Measurements from ENCODE around the gene SFSWAP.
"Not testable (repeated sequence)": the region's sequence is repeated elsewhere in the genome, so short reads cannot be mapped to it uniquely, and the experiment has no call there.

Gene SFSWAP

GRCh38 chr12:131679816-131680215, 31.1 kb upstream of the SFSWAP start:
- not testable (repeated sequence) for DNase-seq (ENCODE audit: low read depth)

DNA sequence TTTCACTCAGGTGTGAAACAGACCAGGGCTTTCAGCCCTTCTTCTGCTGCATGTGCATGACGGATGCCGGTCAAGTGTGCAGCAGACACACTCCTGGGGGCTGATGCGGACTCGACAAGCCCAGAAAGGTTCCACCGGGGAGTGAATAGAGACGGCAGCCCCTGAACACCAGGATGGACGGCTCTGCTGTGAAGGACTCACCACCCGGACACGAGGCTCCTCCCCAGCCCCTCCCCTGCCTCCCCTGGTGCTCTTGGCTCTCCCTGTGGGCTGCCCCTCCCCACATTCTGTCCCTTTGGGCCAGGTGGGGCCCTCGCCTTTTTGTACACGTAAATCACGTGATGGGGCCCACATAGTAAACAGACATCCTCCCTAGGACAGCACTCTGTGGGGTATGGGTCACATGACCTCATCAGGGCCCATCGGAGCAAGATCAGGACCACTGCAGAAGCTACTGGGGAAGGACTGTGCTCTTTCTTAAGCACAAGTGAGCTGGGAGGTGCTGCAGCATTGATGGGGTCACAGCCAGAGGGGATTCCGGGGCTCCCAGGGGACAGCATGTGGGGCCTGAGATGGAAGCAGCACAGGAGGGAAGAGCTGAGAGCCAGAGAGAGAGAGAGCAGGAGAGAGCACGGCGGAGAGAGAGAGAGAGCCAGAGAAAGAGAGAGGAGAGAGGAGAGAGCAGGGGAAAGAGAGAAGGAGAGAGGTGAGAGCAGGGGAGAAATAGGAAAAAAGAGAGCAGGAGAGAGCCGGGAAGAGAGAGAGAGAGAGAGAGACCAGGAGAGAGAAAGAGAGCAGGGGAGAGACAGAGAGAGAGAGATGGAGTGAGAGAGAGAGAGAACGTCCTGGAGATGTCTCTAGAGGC, 30.3 kb upstream of the SFSWAP start:
- not testable (repeated sequence) for DNase-seq (ENCODE audit: low read depth)

DNA sequence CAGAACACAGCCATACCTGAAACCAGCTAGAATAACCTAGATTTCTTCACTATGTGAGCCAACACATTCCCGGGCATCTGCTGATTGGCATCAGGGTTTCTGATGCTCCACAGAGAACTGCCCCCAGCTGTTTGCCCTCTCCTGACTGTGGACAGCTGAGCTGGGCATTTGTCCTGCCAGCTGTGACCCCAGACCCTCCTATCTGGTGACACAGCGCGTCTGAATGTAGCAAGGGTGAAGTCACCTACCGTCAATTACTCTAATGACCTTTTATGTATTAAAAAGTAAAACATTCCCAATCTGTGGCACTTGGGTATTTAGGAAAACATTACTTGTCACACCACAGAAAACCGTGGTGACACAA, 29.7 kb upstream of the SFSWAP start:
- no peak for DNase-seq (ENCODE audit: low read depth)

DNA sequence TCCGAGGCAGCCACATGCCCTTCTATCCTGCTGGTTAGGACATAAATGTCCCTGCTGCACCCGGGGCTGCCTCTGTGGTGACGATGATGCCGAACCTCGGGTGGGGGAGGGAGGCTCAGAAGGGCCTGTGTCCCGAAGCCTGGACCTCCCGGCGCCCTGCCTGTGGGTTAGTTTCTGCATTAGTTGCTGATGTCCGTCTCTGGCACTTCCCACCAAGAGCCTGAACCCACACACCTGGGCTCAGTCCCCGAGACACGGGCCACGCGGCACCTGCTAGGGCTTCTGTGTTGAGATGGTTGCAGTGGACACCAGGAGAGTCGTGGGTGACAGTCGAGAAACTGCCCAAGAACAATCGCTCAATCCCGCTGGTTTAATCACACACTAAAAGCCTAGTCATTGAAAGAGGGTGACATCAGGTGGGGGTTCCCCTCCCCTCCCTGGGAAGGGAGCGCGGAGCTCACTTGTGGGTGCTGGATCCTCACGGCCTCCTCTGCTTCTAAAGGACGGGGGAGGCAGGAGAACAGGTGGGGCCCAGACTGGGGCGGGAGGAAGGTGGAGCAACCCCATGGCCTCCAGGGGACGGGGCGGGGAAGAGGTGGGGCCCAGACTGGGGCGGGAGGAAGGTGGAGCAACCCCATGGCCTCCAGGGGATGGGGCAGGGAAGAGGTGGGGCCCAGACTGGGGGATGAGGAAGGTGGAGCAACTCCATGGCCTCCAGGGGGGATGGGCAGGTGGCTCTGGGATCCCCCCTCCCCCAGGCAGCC, 29.0 kb upstream of the SFSWAP start:
- peak; percentile 39 for DNase-seq (ENCODE audit: low read depth)

DNA sequence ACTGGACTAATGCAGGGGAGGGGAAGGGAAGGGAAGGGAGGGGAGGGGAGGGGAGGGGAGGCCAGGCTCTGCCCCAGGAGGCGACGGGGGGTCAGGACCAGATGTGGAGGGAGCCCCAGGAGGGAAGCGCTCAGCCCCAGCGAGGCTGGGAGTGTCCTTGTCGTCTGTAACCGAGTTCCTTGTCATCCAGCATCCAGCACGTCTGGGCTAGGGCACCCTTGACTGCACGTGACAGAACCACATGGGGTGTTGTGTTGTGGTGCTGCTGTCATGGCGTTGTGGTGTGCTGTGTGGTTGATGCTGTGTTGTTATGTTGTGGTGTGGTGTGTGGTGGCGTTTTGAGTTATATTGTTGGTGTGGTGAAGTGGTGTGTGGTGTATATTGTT, 28.4 kb upstream of the SFSWAP start:
- no peak for DNase-seq (ENCODE audit: low read depth)

DNA sequence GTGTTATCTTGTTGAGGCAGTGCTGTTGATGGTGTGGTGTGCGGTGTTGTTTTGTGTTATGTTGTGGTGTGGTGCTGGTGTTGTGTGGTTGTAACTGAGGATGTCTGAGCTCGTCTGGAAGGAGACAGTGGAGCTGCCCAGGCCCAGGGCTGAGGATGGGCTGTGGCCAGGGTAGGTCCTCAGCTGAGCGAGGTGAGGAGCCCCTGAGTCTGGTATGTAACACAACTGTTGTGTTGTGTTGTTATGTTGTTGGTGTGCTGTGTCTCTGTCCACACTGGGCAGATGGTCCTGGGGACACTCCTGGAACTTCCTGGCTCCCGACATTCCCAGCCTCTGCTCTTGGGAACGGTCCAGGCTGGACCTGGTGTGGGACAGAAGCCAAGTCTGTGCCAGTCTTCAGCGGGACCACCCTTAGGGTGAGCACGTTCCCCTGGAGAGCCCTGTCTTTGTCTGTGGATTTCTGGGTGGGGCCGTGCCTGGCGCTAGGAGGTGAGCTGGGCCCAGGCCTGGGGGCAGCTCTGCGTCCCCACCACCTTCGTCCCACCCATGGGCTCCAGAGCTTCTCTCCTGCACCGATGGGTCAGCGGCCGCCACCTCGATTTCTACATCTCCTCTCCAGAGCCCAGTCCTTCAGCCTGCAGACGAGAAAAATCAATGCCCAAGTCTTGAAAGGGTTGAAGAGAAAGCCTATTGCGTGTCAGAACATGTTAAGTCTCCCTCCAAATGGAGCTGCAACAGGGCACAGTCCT, 27.4 kb upstream of the SFSWAP start:
- DNase-seq (ENCODE audit: low read depth) = no peak

DNA sequence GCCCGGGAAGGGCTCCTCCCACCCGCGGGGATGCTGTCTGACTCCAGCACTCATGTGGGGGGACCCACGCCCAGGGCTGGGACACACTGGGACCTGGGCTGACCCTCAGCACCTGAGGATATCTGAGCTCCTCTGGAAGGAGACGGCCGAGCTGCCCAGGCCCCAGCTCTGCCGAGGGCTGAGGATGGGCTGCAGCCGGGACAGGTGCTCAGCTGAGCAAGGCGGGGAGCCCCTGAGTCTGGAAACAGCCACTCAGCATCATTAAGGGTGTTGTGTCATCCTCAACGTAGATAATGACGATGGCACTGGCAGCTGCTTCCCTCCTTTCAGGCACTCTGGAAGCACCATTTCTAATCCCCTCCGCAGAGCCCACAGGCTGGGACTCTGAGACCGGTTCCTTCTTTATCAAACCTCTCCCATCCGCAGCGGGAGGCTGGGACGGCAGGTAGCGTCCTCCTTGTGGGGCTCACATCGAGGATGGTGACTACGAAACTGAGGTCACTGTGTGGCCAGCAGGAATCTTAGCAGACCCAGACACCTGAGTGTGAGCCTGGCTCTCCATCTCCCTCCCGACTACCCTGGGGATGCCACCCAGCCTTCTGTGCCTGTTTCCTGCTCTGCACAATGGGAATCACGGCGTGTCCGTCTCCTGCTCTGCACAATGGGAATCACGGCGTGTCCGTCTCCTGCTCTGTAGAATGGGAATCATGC, 26.7 kb upstream of the SFSWAP start:
- DNase-seq (ENCODE audit: low read depth) = no peak

GRCh38 chr12:131687346-131688125, 23.4 kb upstream of the SFSWAP start:
- no peak for DNase-seq (ENCODE audit: low read depth)

GRCh38 chr12:131688131-131688844, 22.6 kb upstream of the SFSWAP start:
- no peak for DNase-seq (ENCODE audit: low read depth)

GRCh38 chr12:131688845-131689154, 22.1 kb upstream of the SFSWAP start:
- DNase-seq (ENCODE audit: low read depth) = no peak

- DNase-seq (ENCODE audit: low read depth) = no peak
These were observed 20.6 kb upstream of the SFSWAP start for GRCh38 chr12:131690320-131690719.

- DNase-seq (ENCODE audit: low read depth) = no peak
These were observed 18.5 kb upstream of the SFSWAP start for GRCh38 chr12:131692431-131692830.

DNA sequence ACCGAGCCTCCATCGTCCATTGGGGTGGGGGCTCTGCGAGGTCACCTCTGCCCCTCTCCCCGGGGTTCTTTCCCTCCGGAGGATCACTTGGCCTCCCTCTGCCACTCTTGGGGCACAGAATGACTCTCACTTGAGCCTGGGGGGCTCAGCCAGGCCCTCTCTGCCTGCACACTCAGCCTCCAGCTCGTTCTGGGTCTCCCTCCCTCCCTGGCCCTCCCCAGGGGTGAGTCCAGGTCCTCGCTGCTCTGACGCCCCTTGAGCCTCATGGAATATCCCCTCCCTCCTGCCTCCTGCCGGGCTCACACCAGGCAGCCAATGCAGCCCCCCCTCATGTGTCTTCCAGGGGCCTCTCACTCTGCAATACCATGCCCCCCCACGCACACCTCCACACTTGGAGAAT, 17.7 kb upstream of the SFSWAP start:
- no peak for DNase-seq (ENCODE audit: low read depth)

- DNase-seq (ENCODE audit: low read depth) = no peak
These were observed 16.6 kb upstream of the SFSWAP start for GRCh38 chr12:131694116-131694838.

GRCh38 chr12:131695968-131696367, 14.9 kb upstream of the SFSWAP start:
- no peak for DNase-seq (ENCODE audit: low read depth)

- DNase-seq (ENCODE audit: low read depth) = no peak
These were observed 12.6 kb upstream of the SFSWAP start for GRCh38 chr12:131698286-131698685.

- no peak for DNase-seq (ENCODE audit: low read depth)
These were observed 11.5 kb upstream of the SFSWAP start for GRCh38 chr12:131699434-131699833.

GRCh38 chr12:131700271-131700670, 10.6 kb upstream of the SFSWAP start:
- no peak for DNase-seq (ENCODE audit: low read depth)

- no peak for DNase-seq (ENCODE audit: low read depth)
These were observed 9.0 kb upstream of the SFSWAP start for GRCh38 chr12:131701705-131702572.
